ENCODE results near the gene DNM3.

The DNM3 gene

GRCh38 chr1:171819946-171820345 lies 21.4 kb upstream of the DNM3 start:
- no peak for DNase-seq (ENCODE audit: extremely low read depth, low read depth)
- no peak for TF ChIP-seq CTCF (IDR thresholded peaks at IDR 0.05; ENCODE audit: low read depth, low read length)

GRCh38 chr1:171826973-171827372 lies 14.3 kb upstream of the DNM3 start:
- TF ChIP-seq CTCF (IDR thresholded peaks at IDR 0.05; ENCODE audit: low read depth, low read length) = no peak
- no peak for DNase-seq (ENCODE audit: extremely low read depth, low read depth)

- no peak for DNase-seq (ENCODE audit: extremely low read depth, low read depth)
- no peak for TF ChIP-seq CTCF (IDR thresholded peaks at IDR 0.05; ENCODE audit: low read depth, low read length)
These were observed 12.5 kb upstream of the DNM3 start for GRCh38 chr1:171828794-171829193.

- no peak for TF ChIP-seq CTCF (IDR thresholded peaks at IDR 0.05; ENCODE audit: low read depth, low read length)
- DNase-seq (ENCODE audit: extremely low read depth, low read depth) = no peak
These were observed 8.0 kb upstream of the DNM3 start for GRCh38 chr1:171833091-171833825.

- TF ChIP-seq CTCF (IDR thresholded peaks at IDR 0.05; ENCODE audit: low read depth, low read length) = no peak
- no peak for DNase-seq (ENCODE audit: extremely low read depth, low read depth)
These were observed 6.5 kb upstream of the DNM3 start for GRCh38 chr1:171834821-171835220.

- no peak for DNase-seq (ENCODE audit: extremely low read depth, low read depth)
- TF ChIP-seq CTCF (IDR thresholded peaks at IDR 0.05; ENCODE audit: low read depth, low read length) = no peak
These were observed 5.4 kb upstream of the DNM3 start for GRCh38 chr1:171835891-171836290.

GRCh38 chr1:171841931-171842761 lies 848 bp downstream of the DNM3 start:
- TF ChIP-seq CTCF (IDR thresholded peaks at IDR 0.05; ENCODE audit: low read depth, low read length) = no peak
- DNase-seq (ENCODE audit: extremely low read depth, low read depth) = no peak

All from AG09319 (cell line).